IMR-90 (cell line): ENCODE data around the gene MAPK11. TPM values are rescaled to one million over a fixed set of nuclear protein-coding genes. Genes with fewer than 3 reads are reported as not detected.

Source experiments
- ATAC-seq: fragments of 200-7000 bp; cut with Tn5 transposase; 2 replicates; pipeline ENCODE4 v1.9.1; 2020; ENCODE audit warnings: low read depth, mild to moderate bottlenecking, moderate library complexity
- BruUV-seq: library from RNA; stranded (reverse); fragments of 400-500 nt; replicated peaks from 2 replicates; lab custom pipeline; 2021; lab: Mats Ljungman, UMichigan
- CTCF ChIA-PET: fragments of 300-600 bp; formaldehyde crosslinking; extraction: SDS; loops from one replicate; lab custom pipeline; 2021; ENCODE audit warnings: antibody characterized with exemption; lab: Yijun Ruan, JAX
- POLR2A ChIA-PET: fragments of 300-600 bp; sonication (Branson Sonifier 250); formaldehyde crosslinking; loops from one replicate; lab custom pipeline; 2022; ENCODE audit warnings: antibody characterized with exemption; ENCODE audit not compliant: unreplicated experiment; lab: Charles Lee
- DNase-seq: peaks from one replicate; pipeline ENCODE4 v3.0.0; 2013
- H2AFZ ChIP-seq: replicated peaks from 2 replicates; pipeline ENCODE3; 2013; ENCODE audit warnings: low read length, mild to moderate bottlenecking; ENCODE audit not compliant: poor library complexity
- H2AK5ac ChIP-seq: 2 replicates; pipeline ENCODE4 v1.6.1; 2013; ENCODE audit warnings: low read depth, low read length, inconsistent platforms
- H2AK9ac ChIP-seq: replicated peaks from 2 replicates; pipeline ENCODE3; 2013; ENCODE audit warnings: mild to moderate bottlenecking, low read depth, low read length, moderate library complexity; ENCODE audit not compliant: poor library complexity
- H2BK120ac ChIP-seq: 2 replicates; pipeline ENCODE4 v1.6.1; 2013; ENCODE audit warnings: low read depth, low read length, inconsistent platforms
- H2BK15ac ChIP-seq: 3 replicates; pipeline ENCODE4 v1.6.1; 2013; ENCODE audit warnings: low read depth, low read length, inconsistent platforms
- H2BK20ac ChIP-seq: 2 replicates; pipeline ENCODE4 v1.6.1; 2013; ENCODE audit warnings: low read depth, mild to moderate bottlenecking, inconsistent platforms, low read length, moderate library complexity
- H2BK5ac ChIP-seq: 2 replicates; pipeline ENCODE4 v1.6.1; 2013; ENCODE audit warnings: mild to moderate bottlenecking, low read depth, low read length, inconsistent platforms; ENCODE audit not compliant: poor library complexity, severe bottlenecking
- H3K14ac ChIP-seq: replicated peaks from 2 replicates; pipeline ENCODE4 v1.6.1; 2013; ENCODE audit warnings: low read depth, low read length, inconsistent platforms
- H3K18ac ChIP-seq: 2 replicates; pipeline ENCODE4 v1.6.1; 2013; ENCODE audit warnings: low read depth, low read length, control low read depth
- H3K23ac ChIP-seq: 2 replicates; pipeline ENCODE4 v1.6.1; 2013; ENCODE audit warnings: low read depth, low read length, inconsistent platforms
- H3K27ac ChIP-seq: 2 replicates; pipeline ENCODE4 v1.5.1; 2013; ENCODE audit warnings: mild to moderate bottlenecking, control low read depth, low read length; ENCODE audit not compliant: insufficient read depth
- H3K27me3 ChIP-seq: 2 replicates; pipeline ENCODE4 v1.6.1; 2013; ENCODE audit warnings: low read length; ENCODE audit not compliant: control insufficient read depth, insufficient read depth
- H3K36me3 ChIP-seq: 2 replicates; pipeline ENCODE4 v1.6.1; 2013; ENCODE audit warnings: low read length, mixed read lengths; ENCODE audit not compliant: control insufficient read depth, insufficient read depth
- H3K4ac ChIP-seq: 2 replicates; pipeline ENCODE4 v1.6.1; 2013; ENCODE audit warnings: low read depth, low read length, inconsistent platforms
- H3K4me1 ChIP-seq: 2 replicates; pipeline ENCODE4 v1.6.1; 2013; ENCODE audit warnings: low read length, mixed read lengths; ENCODE audit not compliant: control insufficient read depth, insufficient read depth
- H3K4me2 ChIP-seq: 2 replicates; pipeline ENCODE4 v1.6.1; 2013; ENCODE audit warnings: low read depth, mild to moderate bottlenecking, control low read depth, low read length, moderate library complexity
- H3K4me3 ChIP-seq: 2 replicates; pipeline ENCODE4 v1.5.1; 2013; ENCODE audit warnings: low read depth, mild to moderate bottlenecking, control low read depth, low read length, moderate library complexity; ENCODE audit not compliant: insufficient read depth
- H3K56ac ChIP-seq: 2 replicates; pipeline ENCODE4 v1.6.1; 2013; ENCODE audit warnings: low read length, inconsistent platforms; ENCODE audit not compliant: insufficient read depth; ENCODE audit errors: extremely low read depth
- H3K79me1 ChIP-seq, 2 experiments: 2 replicates each; pipeline ENCODE4 v1.6.1; 2013; ENCODE audit warnings: low read length in 2 of 2, inconsistent platforms in 1 of 2, low read depth in 1 of 2
- H3K9ac ChIP-seq: 2 replicates; pipeline ENCODE4 v1.6.1; 2013; ENCODE audit warnings: low read depth, low read length, control low read depth
- H3K9me1 ChIP-seq: 2 replicates; pipeline ENCODE4 v1.6.1; 2013; ENCODE audit warnings: low read length, inconsistent platforms; ENCODE audit not compliant: insufficient read depth
- H3K9me3 ChIP-seq: 2 replicates; pipeline ENCODE4 v1.6.1; 2013; ENCODE audit warnings: low read length; ENCODE audit not compliant: control insufficient read depth, insufficient read depth
- H4K20me1 ChIP-seq: 2 replicates; pipeline ENCODE4 v1.6.1; 2013; ENCODE audit warnings: low read length, inconsistent platforms; ENCODE audit not compliant: insufficient read depth
- H4K5ac ChIP-seq: 2 replicates; pipeline ENCODE4 v1.6.1; 2013; ENCODE audit warnings: mild to moderate bottlenecking, low read depth, low read length, control low read depth
- H4K8ac ChIP-seq, 2 experiments: 2 replicates each; pipeline ENCODE4 v1.6.1; 2013; ENCODE audit warnings: low read depth in 2 of 2, low read length in 2 of 2, control low read depth in 1 of 2, inconsistent platforms in 1 of 2
- H4K91ac ChIP-seq: 2 replicates; pipeline ENCODE4 v1.6.1; 2013; ENCODE audit warnings: low read depth, low read length, inconsistent platforms; ENCODE audit not compliant: insufficient read depth
- BHLHE40 ChIP-seq: fragments of 150-350 bp; IDR thresholded peaks from 2 replicates; pipeline ENCODE4 v1.6.1; 2016; ENCODE audit warnings: mild to moderate bottlenecking, low read depth, low read length
- CEBPB ChIP-seq: IDR thresholded peaks from 2 replicates; pipeline ENCODE4 v1.6.1; 2012; ENCODE audit warnings: low read depth, low read length, improper control_type of control experiment
- CHD1 ChIP-seq: IDR thresholded peaks from 2 replicates; pipeline ENCODE4 v1.6.1; 2012; ENCODE audit warnings: low read depth, low read length, improper control_type of control experiment
- FOS ChIP-seq: fragments of 150-350 bp; IDR thresholded peaks from 2 replicates; pipeline ENCODE4 v1.6.1; 2016; ENCODE audit warnings: low read depth, low read length
- MAFK ChIP-seq: IDR thresholded peaks from 2 replicates; pipeline ENCODE4 v1.6.1; 2012; ENCODE audit warnings: low read depth, low read length, improper control_type of control experiment
- MAZ ChIP-seq: IDR thresholded peaks from 2 replicates; pipeline ENCODE4 v1.6.1; 2012; ENCODE audit warnings: low read depth, mild to moderate bottlenecking, low read length, improper control_type of control experiment, moderate library complexity, borderline replicate concordance
- MXI1 ChIP-seq: IDR thresholded peaks from 2 replicates; pipeline ENCODE4 v1.6.1; 2012; ENCODE audit warnings: low read depth, mild to moderate bottlenecking, low read length, moderate library complexity, borderline replicate concordance
- NFE2L2 ChIP-seq: fragments of 150-350 bp; IDR thresholded peaks from 2 replicates; pipeline ENCODE4 v1.6.1; 2016; ENCODE audit warnings: low read depth, mild to moderate bottlenecking, low read length
- POLR2A ChIP-seq: IDR thresholded peaks from 2 replicates; pipeline ENCODE4 v1.6.1; 2012; ENCODE audit warnings: mild to moderate bottlenecking, low read depth, low read length
- RAD21 ChIP-seq: IDR thresholded peaks from 2 replicates; pipeline ENCODE4 v1.6.1; 2012; ENCODE audit warnings: low read length, improper control_type of control experiment
- RCOR1 ChIP-seq: IDR thresholded peaks from 2 replicates; pipeline ENCODE4 v1.6.1; 2012; ENCODE audit warnings: mild to moderate bottlenecking, low read length, improper control_type of control experiment; ENCODE audit not compliant: insufficient replicate concordance
- RFX5 ChIP-seq: IDR thresholded peaks from 2 replicates; pipeline ENCODE4 v1.8.0; 2012; ENCODE audit warnings: low read depth, mild to moderate bottlenecking, low read length, moderate library complexity
- SMC3 ChIP-seq: fragments of 150-350 bp; IDR thresholded peaks from 2 replicates; pipeline ENCODE4 v1.6.1; 2016; ENCODE audit warnings: low read depth, mild to moderate bottlenecking, antibody characterized with exemption, low read length, moderate library complexity
- WGBS, 2 experiments: methylation state at CpG; one replicate each; pipeline versions ENCODE4 v1.1.5 to v1.1.7; 2013; ENCODE audit warnings: missing lambda C conversion rate in 2 of 2; ENCODE audit not compliant: insufficient read length in 1 of 2; ENCODE audit errors: extremely low coverage in 2 of 2; 5-methylcytosine and 5-hydroxymethylcytosine counted together
- dilution Hi-C: fragments of 300-500 bp; cut with HindIII; formaldehyde crosslinking; loops from one replicate; pipeline ENCODE4 v1.14.3; 2018; ENCODE audit warnings: low sequenced_read_pairs; ENCODE audit not compliant: unreplicated experiment
- in situ Hi-C: fragments of 300-500 bp; cut with MboI; formaldehyde crosslinking; loops from 3 replicates; pipeline ENCODE4 v1.14.3; 2019; ENCODE audit warnings: low sequenced_read_pairs, inconsistent platforms, mixed read lengths
- intact Hi-C: fragments of 100-400 bp; cut with micrococcal nuclease; formaldehyde crosslinking; loops from 2 replicates; pipeline ENCODE4 v1.10.0; 2022
- polyA plus RNA-seq, 3 experiments: library from polyadenylated mRNA; depleted of rRNA; stranded (reverse); fragments of >200 nt; gene quantifications; 2 replicates each; pipeline ENCODE4 v1.2.3, GENCODE V29; 2012; ENCODE audit warnings: low replicate concordance in 1 of 3
- total RNA-seq: library from RNA; depleted of rRNA; stranded (reverse); fragments of >200 nt; gene quantifications from 2 replicates; pipeline ENCODE4 v1.2.3, GENCODE V29; 2012
- TF ChIP-seq, protein P1 (sequence below): fragments of 150-350 bp; IDR thresholded peaks from 2 replicates; pipeline ENCODE4 v1.6.1; 2017; ENCODE audit warnings: mild to moderate bottlenecking, antibody characterized with exemption, low read length, low read depth
- TF ChIP-seq, protein P2 (sequence below): conservative IDR thresholded peaks from 2 replicates; pipeline ENCODE4 v1.5.1; 2012; ENCODE audit warnings: mild to moderate bottlenecking, low read depth, low read length, improper control_type of control experiment
- TF ChIP-seq, protein P3 (sequence below): fragments of 150-350 bp; IDR thresholded peaks from 2 replicates; pipeline ENCODE4 v1.6.1; 2016; ENCODE audit warnings: low read depth, mild to moderate bottlenecking, low read length, moderate library complexity, borderline replicate concordance

Gene MAPK11
- total and polyA plus RNA-seq, 2 of the 4 experiments (the other 2 are of a cell fraction), result 8.1 to 14.4 TPM

DNA sequence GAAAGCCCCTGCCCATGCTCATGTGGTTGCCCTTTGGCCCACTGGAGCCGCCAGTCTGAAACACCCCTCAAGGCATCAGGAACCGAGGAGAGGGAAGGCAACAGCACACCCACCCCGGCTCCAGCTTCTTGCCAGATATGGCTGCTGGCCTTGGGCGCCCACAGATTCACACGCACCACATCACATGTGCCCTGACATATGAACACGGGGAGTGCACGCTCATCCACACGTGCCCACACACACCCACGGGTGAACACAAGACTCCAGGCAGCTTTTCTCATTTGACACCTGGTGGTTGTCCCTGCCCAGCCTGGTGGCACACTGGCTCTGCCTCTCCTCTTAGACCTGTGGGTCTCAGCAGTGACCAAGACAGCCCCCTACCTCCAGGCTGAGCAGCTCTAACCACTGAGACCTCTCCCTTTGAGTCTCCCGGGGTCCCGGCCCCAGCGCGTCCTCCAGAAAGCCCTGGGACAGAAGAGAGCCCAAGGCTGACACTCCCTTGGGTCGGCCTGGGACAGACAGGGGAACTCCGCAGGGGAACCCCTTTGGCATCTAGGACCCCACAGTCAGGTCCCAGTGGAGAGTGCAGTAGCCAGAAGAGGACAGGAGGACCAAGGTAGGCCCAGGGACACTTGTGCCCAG is 6.0 kb downstream of the MAPK11 start:
- Histone ChIP-seq H2BK20ac (no peak overlapping the region), H2AK5ac (no peak overlapping the region), H4K8ac (no peak overlapping the region), H3K27ac (no peak overlapping the region), H3K23ac (no peak overlapping the region), H4K5ac (no peak overlapping the region), H3K4ac (no peak overlapping the region), H2AFZ (no peak overlapping the region), H3K79me1 (peaks cover 9 to 20% of the 10 kb centered on the region in 2 experiments; a peak in 3 of 4 replicates), H4K20me1 (peaks cover 15% of the 10 kb centered on the region), H3K9me3 (no peaks in the 10 kb centered on the region), H2AK9ac (no peak overlapping the region), H3K4me3 (no peak overlapping the region), H3K9me1 (peaks cover 4% of the 10 kb centered on the region; the same call in 1 of the 2 replicates), H3K18ac (no peak overlapping the region), H3K27me3 (no peaks in the 10 kb centered on the region), H2BK15ac (no peak overlapping the region), H3K4me2 (no peak overlapping the region), H3K4me1 (peaks cover 17% of the 10 kb centered on the region), H4K91ac (no peak overlapping the region), H2BK5ac (no peak overlapping the region), H3K9ac (no peak overlapping the region), H3K36me3 (no peaks in the 10 kb centered on the region), H3K56ac (no peak overlapping the region), H2BK120ac (no peak overlapping the region), H3K14ac (no peak overlapping the region)
- CTCF ChIA-PET, result no interaction called here
- intact Hi-C loops (no loop called here), in situ Hi-C loops (no loop called here), dilution Hi-C loops (no loop called here)
- WGBS, 2 experiments, result 64% methylated on average over 5 of the region's 15 CpGs; no CpG with 5 or more reads in 1 of the 2 experiments
- TF ChIP-seq RAD21, result no peak
- TF ChIP-seq MAZ, result no peak
- no peak for TF ChIP-seq MAFK
- TF ChIP-seq, protein P1, sequence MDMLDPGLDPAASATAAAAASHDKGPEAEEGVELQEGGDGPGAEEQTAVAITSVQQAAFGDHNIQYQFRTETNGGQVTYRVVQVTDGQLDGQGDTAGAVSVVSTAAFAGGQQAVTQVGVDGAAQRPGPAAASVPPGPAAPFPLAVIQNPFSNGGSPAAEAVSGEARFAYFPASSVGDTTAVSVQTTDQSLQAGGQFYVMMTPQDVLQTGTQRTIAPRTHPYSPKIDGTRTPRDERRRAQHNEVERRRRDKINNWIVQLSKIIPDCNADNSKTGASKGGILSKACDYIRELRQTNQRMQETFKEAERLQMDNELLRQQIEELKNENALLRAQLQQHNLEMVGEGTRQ, result no peak
- TF ChIP-seq NFE2L2, result no peak
- TF ChIP-seq, protein P2, sequence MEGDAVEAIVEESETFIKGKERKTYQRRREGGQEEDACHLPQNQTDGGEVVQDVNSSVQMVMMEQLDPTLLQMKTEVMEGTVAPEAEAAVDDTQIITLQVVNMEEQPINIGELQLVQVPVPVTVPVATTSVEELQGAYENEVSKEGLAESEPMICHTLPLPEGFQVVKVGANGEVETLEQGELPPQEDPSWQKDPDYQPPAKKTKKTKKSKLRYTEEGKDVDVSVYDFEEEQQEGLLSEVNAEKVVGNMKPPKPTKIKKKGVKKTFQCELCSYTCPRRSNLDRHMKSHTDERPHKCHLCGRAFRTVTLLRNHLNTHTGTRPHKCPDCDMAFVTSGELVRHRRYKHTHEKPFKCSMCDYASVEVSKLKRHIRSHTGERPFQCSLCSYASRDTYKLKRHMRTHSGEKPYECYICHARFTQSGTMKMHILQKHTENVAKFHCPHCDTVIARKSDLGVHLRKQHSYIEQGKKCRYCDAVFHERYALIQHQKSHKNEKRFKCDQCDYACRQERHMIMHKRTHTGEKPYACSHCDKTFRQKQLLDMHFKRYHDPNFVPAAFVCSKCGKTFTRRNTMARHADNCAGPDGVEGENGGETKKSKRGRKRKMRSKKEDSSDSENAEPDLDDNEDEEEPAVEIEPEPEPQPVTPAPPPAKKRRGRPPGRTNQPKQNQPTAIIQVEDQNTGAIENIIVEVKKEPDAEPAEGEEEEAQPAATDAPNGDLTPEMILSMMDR, result no peak
- TF ChIP-seq, protein P3, sequence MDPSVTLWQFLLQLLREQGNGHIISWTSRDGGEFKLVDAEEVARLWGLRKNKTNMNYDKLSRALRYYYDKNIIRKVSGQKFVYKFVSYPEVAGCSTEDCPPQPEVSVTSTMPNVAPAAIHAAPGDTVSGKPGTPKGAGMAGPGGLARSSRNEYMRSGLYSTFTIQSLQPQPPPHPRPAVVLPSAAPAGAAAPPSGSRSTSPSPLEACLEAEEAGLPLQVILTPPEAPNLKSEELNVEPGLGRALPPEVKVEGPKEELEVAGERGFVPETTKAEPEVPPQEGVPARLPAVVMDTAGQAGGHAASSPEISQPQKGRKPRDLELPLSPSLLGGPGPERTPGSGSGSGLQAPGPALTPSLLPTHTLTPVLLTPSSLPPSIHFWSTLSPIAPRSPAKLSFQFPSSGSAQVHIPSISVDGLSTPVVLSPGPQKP, result no peak
- TF ChIP-seq CHD1, result no peak
- TF ChIP-seq RFX5, result no peak
- no peak for TF ChIP-seq MXI1
- TF ChIP-seq CEBPB, result no peak
- no peak for TF ChIP-seq BHLHE40
- no peak for TF ChIP-seq RCOR1
- no peak for TF ChIP-seq POLR2A
- no peak for TF ChIP-seq SMC3
- no peak for TF ChIP-seq FOS
- ATAC-seq (no peak), DNase-seq (no peak)
- POLR2A ChIA-PET, result no interaction called here
- BruUV-seq, result no TSS peak
